Adrenal gland (tissue), 12 donors: ENCODE results near the gene DSCAML1. TPM values are rescaled to one million over a fixed set of nuclear protein-coding genes. Genes with fewer than 3 reads are reported as not detected.

Experiments used
- DNase-seq, 7 donors: peaks; one replicate each; pipeline ENCODE4 v3.0.0-alpha.2; 2019 to 2020
- H3K27ac ChIP-seq, 5 donors: fragments of 200-600 bp; sonication (generic) in 4 of 5; 1 replicate in 3 of 5; 2 replicates in 2 of 5; pipeline versions ENCODE4 v1.5.1 to v1.8.0; 2016 to 2020; ENCODE audit warnings: mild to moderate bottlenecking in 1 of 5
- H3K27me3 ChIP-seq: fragments of 200-600 bp; 2 replicates; pipeline ENCODE4 v1.8.0; 2021
- H3K36me3 ChIP-seq, 2 donors: fragments of 200-600 bp; replicated peaks in 1 of 2; 1 replicate in 1 of 2; 2 replicates in 1 of 2; pipeline versions ENCODE4 v1.5.1 to v1.8.0; 2018 to 2022
- H3K4me1 ChIP-seq, 2 donors: fragments of 200-600 bp; replicated peaks in 1 of 2; 1 replicate in 1 of 2; 2 replicates in 1 of 2; pipeline versions ENCODE4 v1.5.1 to v1.8.0; 2018 to 2021
- H3K4me3 ChIP-seq, 4 donors: fragments of 200-600 bp; sonication (generic) in 3 of 4; one replicate each; pipeline ENCODE4 v1.5.1; 2016 to 2018
- H3K9me3 ChIP-seq, 3 donors: fragments of 200-600 bp; sonication (generic) in 1 of 3; replicated peaks in 1 of 3; 1 replicate in 2 of 3; 2 replicates in 1 of 3; pipeline versions ENCODE4 v1.5.1 to v1.8.0; 2016 to 2021
- CTCF ChIP-seq, 6 experiments: fragments of 450-650 bp in 4 of 6; fragments of 200-600 bp in 2 of 6; sonication (generic) in 1 of 6; IDR thresholded peaks; 1 replicate in 5 of 6; 2 replicates in 1 of 6; pipeline versions ENCODE4 v1.5.1 to v1.8.0; 2016 to 2021; ENCODE audit warnings: antibody characterized with exemption in 6 of 6, mild to moderate bottlenecking in 2 of 6, moderate library complexity in 1 of 6
- POLR2A ChIP-seq, 2 donors: fragments of 450-650 bp; IDR thresholded peaks; one replicate each; pipeline ENCODE4 v1.6.1; 2017; ENCODE audit warnings: antibody characterized with exemption in 2 of 2, mild to moderate bottlenecking in 2 of 2, moderate library complexity in 1 of 2
- WGBS, 4 donors: extraction: QIAGEN DNeasy Blood & Tissue Kit in 2 of 4; methylation state at CpG; one replicate each; pipeline versions ENCODE4 v1.1.5 to v1.1.7; 2013 to 2017; 5-methylcytosine and 5-hydroxymethylcytosine counted together
- intact Hi-C, 2 donors: fragments of 100-400 bp; cut with DNase I; formaldehyde crosslinking; loops; one replicate each; pipeline versions ENCODE4 v1.14.1 to v1.15.0; 2022 to 2023
- polyA plus RNA-seq, 3 donors: library from polyadenylated mRNA; stranded (reverse); fragments of 200-250 nt in 2 of 3; fragments of 350-450 nt in 1 of 3; fragmentation: Illumina TruSeq in 1 of 3; extraction: RNeasy Lipid Tissue Mini Kit (QIAGEN cat#74804) in 1 of 3; gene quantifications; one replicate each; pipeline ENCODE4 v1.2.3, GENCODE V29; 2013 to 2014
- total RNA-seq, 9 donors: library from RNA; depleted of rRNA in 4 of 9; stranded (reverse); fragments of >200 nt in 4 of 9; fragments of 120-200 nt in 1 of 9; fragmentation: NEBNext Ultra II Directional in 1 of 9; extraction: Animal tissue kit (Norgen Biotek cat#: 25700) in 1 of 9; gene quantifications; one replicate each; pipeline versions ENCODE4 v1.1.0 to v1.2.4, GENCODE V29; 2013 to 2023
- donor health status: healthy with polysubstance abuse.
- donor health status: Bipolar disorder and iron deficiency.
- donor health status: DM: yes; HTN: yes; CAD: no.
- donor health status: DM: no; HTN: no; CAD: no.
- donor health status: DM: no; HTN: no; CAD: no.
- donor health status: DM: yes; HTN: yes; CAD: no.

The DSCAML1 gene
- total and polyA plus RNA-seq, 12 donors = 0.09 to 1.9 (median 0.55) TPM; not detected in 1

GRCh38 chr11:117620086-117620485 is 176.9 kb downstream of the DSCAML1 start:
- H3K9me3 ChIP-seq = no peaks in the 10 kb centered on the region
- TF ChIP-seq CTCF (IDR thresholded peaks at IDR 0.05) (no peak), POLR2A (IDR thresholded peaks at IDR 0.05) (no peak)
- DNase-seq = no peak
- H3K36me3 ChIP-seq = no peaks in the 10 kb centered on the region
- H3K27ac ChIP-seq = no peak overlapping the region
- H3K4me3 ChIP-seq = no peak overlapping the region
- no peaks in the 10 kb centered on the region for H3K4me1 ChIP-seq
- WGBS, 4 donors = 29 to 40% (median 33%) methylated on average over 4 of the region's 4 CpGs
- intact Hi-C loops = no loop called here
- no peaks in the 10 kb centered on the region for H3K27me3 ChIP-seq

- Histone ChIP-seq H3K27ac (no peak overlapping the region), H3K4me1 (no peaks in the 10 kb centered on the region), H3K36me3 (no peaks in the 10 kb centered on the region), H3K9me3 (no peaks in the 10 kb centered on the region), H3K4me3 (no peak overlapping the region), H3K27me3 (no peaks in the 10 kb centered on the region)
- TF ChIP-seq CTCF (IDR thresholded peaks at IDR 0.05) = no peak
- TF ChIP-seq POLR2A (IDR thresholded peaks at IDR 0.05) = no peak
- intact Hi-C loops = no loop called here
- WGBS, 4 donors = 78 to 85% (median 81%) methylated on average over 4 of the region's 4 CpGs
- DNase-seq = no peak
These were observed 177.4 kb downstream of the DSCAML1 start for GRCh38 chr11:117619661-117620060.

- 45 to 55% (median 49%) methylated on average over 6 to 8 of the region's 8 CpGs for WGBS, 4 donors
- Histone ChIP-seq H3K36me3 (no peaks in the 10 kb centered on the region), H3K4me3 (no peak overlapping the region), H3K27ac (no peak overlapping the region), H3K4me1 (no peaks in the 10 kb centered on the region), H3K27me3 (no peaks in the 10 kb centered on the region), H3K9me3 (no peaks in the 10 kb centered on the region)
- intact Hi-C loops = no loop called here
- peak in 2 of 6 experiments; percentile 13 to 17 for TF ChIP-seq CTCF (IDR thresholded peaks at IDR 0.05)
- no peak for TF ChIP-seq POLR2A (IDR thresholded peaks at IDR 0.05)
- peak in 2 of 7 donors; percentile 26 to 69 for DNase-seq
These were observed 178.0 kb downstream of the DSCAML1 start for GRCh38 chr11:117618982-117619355.

GRCh38 chr11:117618302-117618981 is 178.6 kb downstream of the DSCAML1 start:
- Histone ChIP-seq H3K36me3 (no peaks in the 10 kb centered on the region), H3K27ac (no peak overlapping the region), H3K4me3 (no peak overlapping the region), H3K9me3 (no peaks in the 10 kb centered on the region), H3K4me1 (no peaks in the 10 kb centered on the region), H3K27me3 (no peaks in the 10 kb centered on the region)
- intact Hi-C loops = no loop called here
- TF ChIP-seq CTCF (IDR thresholded peaks at IDR 0.05) (no peak), POLR2A (IDR thresholded peaks at IDR 0.05) (no peak)
- no peak for DNase-seq
- 72 to 89% (median 81%) methylated on average over 5 of the region's 5 CpGs for WGBS, 4 donors
